Stomach (tissue), 9 donors: ENCODE results near the gene SNAPC4. TPM values are rescaled to one million over a fixed set of nuclear protein-coding genes. Genes with fewer than 3 reads are reported as not detected.
"Not testable (repeated sequence)": the region's sequence is repeated elsewhere in the genome, so short reads cannot be mapped to it uniquely, and the experiment has no call there.

Experiments used
- DNase-seq, 2 donors: peaks; one replicate each; pipeline versions ENCODE4 v3.0.0 to v3.0.0-alpha.2; 2013 to 2019
- H3K27ac ChIP-seq, 5 donors: fragments of 200-600 bp in 4 of 5; sonication (generic) in 4 of 5; one replicate each; pipeline ENCODE4 v1.5.1; 2013 to 2019; ENCODE audit warnings: mild to moderate bottlenecking in 1 of 5, moderate library complexity in 1 of 5
- H3K27me3 ChIP-seq, 3 donors: fragments of 200-600 bp; sonication (generic); one replicate each; pipeline ENCODE4 v1.5.1; 2017 to 2019; ENCODE audit warnings: mixed run types in 1 of 3
- H3K36me3 ChIP-seq, 4 donors: fragments of 200-600 bp; sonication (generic); 1 replicate in 3 of 4; 2 replicates in 1 of 4; pipeline ENCODE4 v1.5.1; 2016 to 2019
- H3K4me1 ChIP-seq, 4 donors: fragments of 200-600 bp; sonication (generic); one replicate each; pipeline ENCODE4 v1.5.1; 2016 to 2019
- H3K4me3 ChIP-seq, 4 donors: fragments of 200-600 bp; sonication (generic) in 3 of 4; one replicate each; pipeline ENCODE4 v1.5.1; 2016 to 2019; ENCODE audit warnings: mild to moderate bottlenecking in 1 of 4
- H3K9me3 ChIP-seq, 4 donors: fragments of 200-600 bp; sonication (generic); one replicate each; pipeline ENCODE4 v1.5.1; 2016 to 2019
- EP300 ChIP-seq: sonication (generic); formaldehyde crosslinking; IDR thresholded peaks from one replicate; pipeline ENCODE4 v1.6.1; 2017; ENCODE audit warnings: antibody characterized with exemption
- POLR2A ChIP-seq, 4 donors: fragments of 450-650 bp; IDR thresholded peaks; one replicate each; pipeline ENCODE4 v1.6.1; 2016; ENCODE audit warnings: antibody characterized with exemption in 4 of 4, control low read depth in 2 of 4, mild to moderate bottlenecking in 1 of 4, moderate library complexity in 1 of 4
- POLR2AphosphoS5 ChIP-seq, 3 donors: sonication (generic); formaldehyde crosslinking; IDR thresholded peaks; one replicate each; pipeline ENCODE4 v1.6.1; 2016; ENCODE audit warnings: antibody characterized with exemption in 3 of 3
- WGBS, 5 donors: extraction: QIAGEN DNeasy Blood & Tissue Kit in 3 of 5; methylation state at CpG; one replicate each; pipeline versions ENCODE4 v1.1.5 to v1.1.7; 2013 to 2018; 5-methylcytosine and 5-hydroxymethylcytosine counted together
- intact Hi-C: fragments of 100-400 bp; cut with DNase I; formaldehyde crosslinking; loops from one replicate; pipeline ENCODE4 v1.15.1; 2023; ENCODE audit warnings: low total_unique reads
- polyA plus RNA-seq, 3 donors: library from polyadenylated mRNA; stranded (reverse); fragments of 200-250 nt; gene quantifications; one replicate each; pipeline ENCODE4 v1.2.3, GENCODE V29; 2013
- total RNA-seq, 5 donors: library from RNA; depleted of rRNA; stranded (reverse); fragments of >200 nt; gene quantifications; one replicate each; pipeline versions ENCODE4 v1.1.0 to v1.2.3, GENCODE V29; 2014 to 2016
- TF ChIP-seq, protein P1 (sequence below), 7 experiments: fragments of 450-650 bp in 4 of 7; fragments of 200-600 bp in 3 of 7; sonication (generic) in 3 of 7; IDR thresholded peaks; one replicate each; pipeline ENCODE4 v1.5.1; 2016 to 2019; ENCODE audit warnings: antibody characterized with exemption in 7 of 7, control low read depth in 2 of 7, mild to moderate bottlenecking in 1 of 7
- donor health status: healthy with polysubstance abuse.
- donor health status: Bipolar disorder and iron deficiency.
- donor health status: healthy.

Gene SNAPC4
- total and polyA plus RNA-seq, 8 donors: 1.8 to 58.2 (median 4.4) TPM

DNA sequence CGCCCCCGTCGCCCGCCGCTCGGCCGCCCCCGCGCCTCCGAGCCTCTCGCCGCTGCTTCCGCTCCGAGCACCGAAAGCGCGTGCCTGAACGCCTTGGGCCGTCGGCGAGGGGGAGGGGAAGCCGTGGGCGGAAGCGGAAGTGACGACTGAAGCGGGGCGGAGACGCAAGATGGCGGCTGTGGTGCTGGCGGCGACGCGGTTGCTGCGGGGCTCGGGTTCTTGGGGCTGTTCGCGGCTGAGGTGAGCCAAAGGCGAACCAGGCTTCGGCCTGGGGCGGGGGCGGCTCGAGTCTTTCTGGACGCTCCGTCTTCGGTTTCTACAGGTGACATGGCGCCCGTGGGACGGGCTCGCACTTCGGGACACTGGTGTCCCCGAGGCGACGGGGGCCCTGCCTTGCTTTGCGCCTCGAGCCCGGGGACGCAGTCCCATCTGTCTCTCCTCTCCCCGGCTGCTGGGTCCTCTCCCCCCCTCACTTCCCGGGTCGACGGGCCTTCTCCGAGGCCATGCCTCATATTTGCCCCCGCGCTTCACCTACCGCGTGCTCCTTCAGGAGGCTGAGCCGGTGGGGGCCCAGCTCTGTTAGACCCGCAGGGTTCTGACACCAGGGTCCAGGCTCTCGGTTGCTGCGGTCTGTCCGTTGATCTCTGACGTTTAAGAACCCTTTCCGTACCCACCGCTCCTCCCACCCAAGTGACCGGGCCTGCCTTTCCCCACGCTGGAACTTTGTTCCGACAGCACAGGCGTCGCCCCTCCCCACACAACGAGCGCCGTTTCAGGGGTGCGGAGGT lies 10.7 kb upstream of the SNAPC4 start, which contains the start of the genes ENTR1 and PMPCA:
ENTR1 (minus strand) TSS at position 115 of the 788 bp plus-strand sequence. CDS start 217 bp downstream, outside the sequence.
PMPCA (plus strand) TSS at position 159 of the 788 bp plus-strand sequence; CDS start at position 170, 11 bp downstream.
- Histone ChIP-seq H3K9me3 (no peaks in the 10 kb centered on the region), H3K27ac (peak within 1 kb of the TSS; percentile 86 to 96 (median 93)), H3K4me1 (peaks cover 22 to 34% (median 30%) of the 10 kb centered on the region in 4 donors), H3K27me3 (no peaks in the 10 kb centered on the region), H3K4me3 (peak within 1 kb of the TSS; percentile 90 to 100 (median 99)), H3K36me3 (peaks cover 46 to 60% (median 58%) of the 10 kb centered on the region in 4 donors)
- peak; percentile 95 to 97 for DNase-seq
- peak; percentile 98 to 100 (median 99) for TF ChIP-seq POLR2AphosphoS5 (IDR thresholded peaks at IDR 0.05)
- TF ChIP-seq POLR2A (IDR thresholded peaks at IDR 0.05): peak in 2 of 4 donors; percentile 46 to 64
- no peak for TF ChIP-seq EP300
- TF ChIP-seq, protein P1, sequence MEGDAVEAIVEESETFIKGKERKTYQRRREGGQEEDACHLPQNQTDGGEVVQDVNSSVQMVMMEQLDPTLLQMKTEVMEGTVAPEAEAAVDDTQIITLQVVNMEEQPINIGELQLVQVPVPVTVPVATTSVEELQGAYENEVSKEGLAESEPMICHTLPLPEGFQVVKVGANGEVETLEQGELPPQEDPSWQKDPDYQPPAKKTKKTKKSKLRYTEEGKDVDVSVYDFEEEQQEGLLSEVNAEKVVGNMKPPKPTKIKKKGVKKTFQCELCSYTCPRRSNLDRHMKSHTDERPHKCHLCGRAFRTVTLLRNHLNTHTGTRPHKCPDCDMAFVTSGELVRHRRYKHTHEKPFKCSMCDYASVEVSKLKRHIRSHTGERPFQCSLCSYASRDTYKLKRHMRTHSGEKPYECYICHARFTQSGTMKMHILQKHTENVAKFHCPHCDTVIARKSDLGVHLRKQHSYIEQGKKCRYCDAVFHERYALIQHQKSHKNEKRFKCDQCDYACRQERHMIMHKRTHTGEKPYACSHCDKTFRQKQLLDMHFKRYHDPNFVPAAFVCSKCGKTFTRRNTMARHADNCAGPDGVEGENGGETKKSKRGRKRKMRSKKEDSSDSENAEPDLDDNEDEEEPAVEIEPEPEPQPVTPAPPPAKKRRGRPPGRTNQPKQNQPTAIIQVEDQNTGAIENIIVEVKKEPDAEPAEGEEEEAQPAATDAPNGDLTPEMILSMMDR (IDR thresholded peaks at IDR 0.05): no peak
- 0% methylated on average over 21 to 82 of the region's 83 CpGs for WGBS, 5 donors
- intact Hi-C loops: no loop called here

DNA sequence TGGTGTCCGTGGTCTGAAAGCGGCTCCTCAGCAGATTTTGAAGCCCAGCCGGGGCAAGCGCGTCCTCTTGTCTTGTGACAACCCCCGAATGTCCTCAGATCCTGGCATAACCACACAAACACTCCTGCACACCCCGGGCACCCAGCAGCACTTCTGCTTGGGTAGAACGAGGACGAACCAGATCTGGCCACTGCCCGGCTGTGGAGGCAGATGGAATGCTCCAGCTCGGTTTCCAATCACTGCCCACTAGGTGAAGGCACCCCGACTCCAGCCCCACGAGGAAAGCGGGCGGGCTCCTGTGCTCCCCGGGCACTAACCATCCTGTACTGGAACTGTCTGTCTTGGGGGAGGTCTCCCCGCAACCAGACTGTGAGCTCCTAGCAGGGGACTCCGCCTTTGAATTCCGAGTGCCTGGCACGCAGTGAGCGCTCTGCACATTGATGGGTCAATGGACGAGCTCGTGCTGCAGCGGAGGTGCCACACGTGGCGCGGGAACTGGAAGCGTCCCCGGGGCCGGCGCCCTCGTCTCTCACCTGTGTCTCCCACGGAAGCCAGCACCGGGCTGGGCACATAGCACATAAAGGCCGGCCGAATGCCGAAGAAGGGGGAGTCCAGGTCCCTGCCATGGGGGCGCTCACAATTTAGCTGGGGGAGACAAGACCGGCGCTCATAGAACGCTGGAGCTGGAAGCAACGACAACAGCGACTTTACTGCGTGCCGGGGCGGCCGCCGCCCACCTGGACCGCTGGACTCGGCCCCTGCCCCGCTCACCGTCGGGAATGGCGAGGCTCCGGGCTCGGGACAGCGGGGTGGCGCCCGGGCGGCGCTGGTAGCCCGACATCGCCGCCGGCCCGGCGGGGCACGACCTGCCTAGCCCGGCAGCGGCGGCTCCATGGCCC lies 9.8 kb upstream of the SNAPC4 start:
- peak overlapping the region; percentile 90 to 100 (median 99) for H3K4me3 ChIP-seq
- peak; percentile 33 to 57 for DNase-seq
- no peaks in the 10 kb centered on the region for H3K27me3 ChIP-seq
- no peaks in the 10 kb centered on the region for H3K9me3 ChIP-seq
- peaks cover 22 to 34% (median 30%) of the 10 kb centered on the region in 4 donors for H3K4me1 ChIP-seq
- TF ChIP-seq EP300: no peak
- no peak for TF ChIP-seq POLR2AphosphoS5 (IDR thresholded peaks at IDR 0.05)
- TF ChIP-seq, protein P1 (IDR thresholded peaks at IDR 0.05): no peak
- no peak for TF ChIP-seq POLR2A (IDR thresholded peaks at IDR 0.05)
- intact Hi-C loops: loop anchor here (10.0 kb wide), 1 partner anchor 75 kb away; no protein-coding TSS in a partner anchor
- WGBS, 5 donors: 9 to 38% (median 13%) methylated on average over 12 to 71 of the region's 71 CpGs
- H3K36me3 ChIP-seq: peaks cover 47 to 60% (median 58%) of the 10 kb centered on the region in 4 donors
- peak overlapping the region; percentile 43 to 96 (median 78) for H3K27ac ChIP-seq

DNA sequence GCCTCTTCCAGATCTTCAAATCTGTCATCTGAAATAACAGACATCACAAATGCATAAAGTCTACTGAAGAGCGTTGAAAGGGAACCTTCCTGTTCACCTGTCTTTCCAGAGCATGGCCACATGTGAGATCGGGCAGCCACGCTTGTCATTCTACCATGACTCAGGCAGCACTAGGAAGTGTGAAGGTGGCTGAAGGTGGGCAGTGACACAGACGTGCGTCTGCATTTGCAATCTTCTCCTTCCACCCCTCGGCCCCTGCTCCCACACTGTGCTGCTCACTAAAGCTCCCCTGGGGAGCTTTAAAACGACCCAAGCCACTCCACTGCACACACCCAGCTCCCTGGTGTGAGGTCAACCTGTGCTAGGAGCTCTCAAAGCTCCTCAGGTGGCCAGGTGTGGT lies 7.9 kb upstream of the SNAPC4 start:
- Histone ChIP-seq H3K27ac (no peak overlapping the region), H3K9me3 (no peaks in the 10 kb centered on the region), H3K4me3 (no peak overlapping the region), H3K36me3 (peaks cover 36 to 57% (median 54%) of the 10 kb centered on the region in 4 donors), H3K27me3 (no peaks in the 10 kb centered on the region), H3K4me1 (peaks cover 22 to 34% (median 30%) of the 10 kb centered on the region in 4 donors)
- intact Hi-C loops: loop anchor here (10.0 kb wide), 1 partner anchor 73 kb away; no protein-coding TSS in a partner anchor
- WGBS, 5 donors: 84 to 95% (median 86%) methylated on average over 7 of the region's 7 CpGs
- no peak for DNase-seq
- TF ChIP-seq, protein P1 (IDR thresholded peaks at IDR 0.05): no peak
- TF ChIP-seq POLR2AphosphoS5 (IDR thresholded peaks at IDR 0.05) (no peak), POLR2A (IDR thresholded peaks at IDR 0.05) (no peak), EP300 (no peak)

DNA sequence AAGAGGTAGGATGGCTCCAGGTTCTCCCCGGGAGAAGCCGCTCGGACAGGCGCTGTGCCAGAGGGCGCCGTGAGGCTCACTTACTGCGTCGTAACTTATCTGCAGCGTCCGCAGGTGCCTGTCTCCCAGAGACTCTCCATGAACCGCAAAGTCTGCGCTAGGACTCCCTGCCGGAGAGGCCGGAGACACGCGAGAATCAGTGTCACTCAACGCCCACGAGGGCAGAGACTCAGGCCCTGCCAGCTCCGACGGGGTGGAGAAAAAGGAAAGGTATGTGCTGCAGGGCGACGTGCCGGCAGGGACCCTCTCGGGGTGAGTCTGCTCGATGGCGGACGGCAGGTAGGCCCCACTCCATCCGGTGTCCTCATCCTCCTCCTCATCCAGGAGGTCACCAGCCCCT lies 7.1 kb upstream of the SNAPC4 start:
- H3K4me3 ChIP-seq, H3K9me3 ChIP-seq, H3K27ac ChIP-seq, H3K27me3 ChIP-seq, DNase-seq: not testable (repeated sequence)
- intact Hi-C loops: loop anchor here (10.0 kb wide), 1 partner anchor 72 kb away; no protein-coding TSS in a partner anchor
- Histone ChIP-seq H3K4me1 (peaks cover 22 to 30% (median 28%) of the 10 kb centered on the region in 4 donors), H3K36me3 (peaks cover 32 to 57% (median 55%) of the 10 kb centered on the region in 4 donors)
- WGBS, 5 donors: 91 to 95% (median 93%) methylated on average over 28 of the region's 28 CpGs

DNA sequence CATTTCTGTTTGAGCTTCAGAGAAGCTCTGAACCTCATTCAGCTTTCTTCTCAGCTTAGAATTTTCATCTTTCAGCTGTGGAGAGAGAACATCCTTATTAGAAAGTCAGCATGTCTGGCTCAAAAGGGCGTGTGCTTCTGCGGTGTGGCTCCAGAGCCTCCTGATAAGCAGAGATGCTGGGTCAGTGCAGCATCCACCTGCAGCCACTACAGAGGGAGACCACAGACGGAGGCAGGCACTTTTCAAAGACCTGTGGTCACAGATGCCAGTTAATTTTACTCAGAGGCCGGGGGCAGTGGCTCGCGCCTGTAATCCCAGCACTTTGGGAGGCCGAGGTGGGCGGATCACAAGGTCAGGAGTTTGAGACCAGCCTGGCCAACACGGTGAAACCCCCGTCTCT lies 5.9 kb upstream of the SNAPC4 start:
- H3K4me3 ChIP-seq, H3K9me3 ChIP-seq, H3K27ac ChIP-seq, H3K27me3 ChIP-seq, DNase-seq: not testable (repeated sequence)
- intact Hi-C loops: loop anchor here (10.0 kb wide), 1 partner anchor 71 kb away; no protein-coding TSS in a partner anchor
- Histone ChIP-seq H3K36me3 (peaks cover 32 to 63% (median 60%) of the 10 kb centered on the region in 4 donors), H3K4me1 (peaks cover 12 to 19% (median 17%) of the 10 kb centered on the region in 4 donors)
- 87 to 90% (median 89%) methylated on average over 10 of the region's 10 CpGs for WGBS, 5 donors
